GM11168 (cell line): ENCODE measurements around the gene FNDC1.
"Not testable (repeated sequence)": the region's sequence is repeated elsewhere in the genome, so short reads cannot be mapped to it uniquely, and the experiment has no call there.

ENCODE experiments used
- in situ Hi-C: fragments of 300-500 bp; cut with MboI; formaldehyde crosslinking; loops from one replicate; pipeline ENCODE4 v1.12.0; 2022; ENCODE audit warnings: low sequenced_read_pairs; ENCODE audit not compliant: unreplicated experiment

Gene FNDC1

DNA sequence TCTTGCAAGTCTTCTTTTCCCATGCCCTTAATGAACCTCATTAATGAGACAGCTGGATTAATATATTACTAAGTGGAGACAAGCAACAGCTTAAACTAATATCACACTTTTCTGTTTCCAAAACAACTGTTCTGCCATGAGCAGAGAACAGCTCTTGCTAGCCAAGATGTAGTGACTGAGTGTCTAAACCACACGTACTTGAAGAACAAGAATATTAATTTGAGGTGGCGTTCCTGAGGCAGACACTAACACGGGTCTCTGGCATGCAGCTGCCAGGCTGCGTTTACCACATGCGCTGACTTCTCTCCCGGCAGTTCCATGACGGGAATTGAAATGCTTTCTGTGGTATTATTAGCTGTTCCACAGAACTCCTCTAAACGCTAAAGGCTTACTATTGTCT lies 80.6 kb downstream of the FNDC1 start:
- in situ Hi-C loops: no loop called here

DNA sequence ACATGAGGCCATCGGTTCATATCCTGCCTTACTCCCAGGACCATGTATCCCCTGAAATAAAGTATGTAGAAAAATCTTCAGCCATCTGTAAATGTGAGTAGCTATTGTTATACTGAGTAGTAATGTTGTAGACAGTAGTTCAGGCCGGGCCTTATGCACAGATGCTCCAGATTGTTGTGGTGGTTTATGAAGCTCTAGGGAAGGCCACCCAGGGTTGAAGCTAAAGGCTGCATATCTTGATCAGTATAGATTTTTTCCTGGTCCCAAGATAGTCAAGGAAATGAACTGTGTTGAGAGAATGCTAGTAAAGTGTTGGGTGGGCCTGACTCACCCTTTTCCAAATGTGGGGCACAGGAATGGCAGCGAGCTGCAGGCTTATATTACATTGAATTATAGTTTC lies 81.4 kb downstream of the FNDC1 start:
- in situ Hi-C loops: no loop called here

DNA sequence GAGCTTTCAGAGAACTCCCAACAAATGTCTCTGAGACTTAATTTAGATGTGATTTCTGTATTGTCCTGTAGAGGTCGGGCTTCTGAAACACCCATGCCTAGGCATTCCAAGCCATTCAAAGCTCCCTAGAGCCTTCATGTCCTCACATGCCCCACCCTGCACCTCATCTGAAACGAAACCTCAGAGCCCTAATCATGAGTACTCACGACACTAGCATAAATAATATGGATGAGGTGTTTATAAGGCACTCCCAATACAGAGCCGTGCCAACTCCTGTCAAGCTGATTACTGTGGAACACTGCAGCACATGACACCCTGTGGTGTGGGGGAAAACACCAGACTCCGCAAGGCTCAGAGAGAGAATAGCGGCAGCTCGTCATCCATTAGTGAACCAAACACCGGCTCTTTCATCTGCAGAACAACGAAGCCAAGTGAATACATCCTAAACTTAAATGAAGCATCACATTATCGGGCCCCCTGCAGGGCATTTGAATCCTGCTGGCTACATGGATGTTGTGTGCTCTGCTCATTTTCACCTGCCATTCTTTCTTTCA lies 83.8 kb downstream of the FNDC1 start:
- in situ Hi-C loops: no loop called here

DNA sequence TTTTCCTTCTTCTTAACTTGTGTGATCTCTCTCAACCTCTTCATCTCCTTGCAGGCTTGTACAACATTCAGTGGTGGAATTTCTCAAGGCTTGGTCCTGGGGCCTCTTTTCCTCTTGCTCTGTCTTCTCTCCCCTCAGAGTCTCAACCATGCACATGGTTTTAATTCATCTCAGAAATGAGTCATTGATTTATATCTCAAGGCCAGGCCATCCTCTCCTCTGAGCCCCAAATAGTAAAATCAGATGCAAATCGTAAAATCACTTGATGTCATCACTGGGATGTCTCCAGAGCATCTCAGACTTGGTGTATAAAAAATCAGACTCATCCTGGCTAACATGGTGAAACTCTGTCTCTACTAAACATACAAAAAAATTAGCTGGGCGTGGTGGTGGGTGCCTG lies 85.0 kb downstream of the FNDC1 start:
- in situ Hi-C loops: no loop called here

DNA sequence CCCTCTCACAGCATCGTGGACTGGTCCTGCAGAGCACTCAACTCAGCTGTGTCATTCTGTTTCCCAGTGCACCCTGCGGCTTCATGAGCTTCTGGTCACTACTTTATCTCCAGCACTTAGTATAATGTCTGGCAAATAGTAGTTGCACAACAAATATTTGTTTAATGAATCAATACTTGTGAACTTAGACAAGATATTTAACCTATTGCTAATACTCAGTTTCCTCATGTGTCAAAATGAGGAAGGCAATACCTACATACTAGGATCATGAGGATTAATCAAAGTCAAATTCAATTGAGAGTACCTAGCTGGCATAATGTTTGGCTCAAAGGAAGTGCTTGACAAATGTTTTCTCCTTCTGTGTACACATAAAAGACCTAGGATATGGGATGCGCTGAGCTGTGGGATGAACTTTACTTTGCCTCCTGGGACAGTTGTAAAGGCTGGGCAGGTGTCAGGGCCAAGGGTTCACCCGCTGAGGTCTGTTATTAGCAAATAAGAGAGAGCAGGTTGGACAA lies 86.3 kb downstream of the FNDC1 start:
- in situ Hi-C loops: no loop called here

DNA sequence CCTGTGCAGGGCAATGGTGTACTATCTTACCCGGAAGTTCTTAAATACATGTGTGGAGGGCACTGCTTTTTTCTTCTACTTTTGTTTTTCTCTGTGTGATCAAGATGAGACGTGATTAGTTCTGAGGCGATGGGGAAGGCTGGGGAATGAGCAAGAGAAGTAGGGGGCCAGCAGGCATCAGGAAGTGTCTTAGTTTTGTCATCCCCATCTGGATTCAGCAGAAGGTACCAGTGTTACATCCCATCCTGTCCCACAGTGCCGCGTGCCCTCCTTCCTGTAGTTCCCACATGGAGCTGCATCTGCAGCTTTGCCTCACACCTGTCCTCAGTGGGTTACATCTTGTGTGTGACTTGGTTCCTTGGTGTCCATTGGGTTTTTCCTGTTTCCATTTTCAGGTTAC lies 86.9 kb downstream of the FNDC1 start:
- in situ Hi-C loops: no loop called here

DNA sequence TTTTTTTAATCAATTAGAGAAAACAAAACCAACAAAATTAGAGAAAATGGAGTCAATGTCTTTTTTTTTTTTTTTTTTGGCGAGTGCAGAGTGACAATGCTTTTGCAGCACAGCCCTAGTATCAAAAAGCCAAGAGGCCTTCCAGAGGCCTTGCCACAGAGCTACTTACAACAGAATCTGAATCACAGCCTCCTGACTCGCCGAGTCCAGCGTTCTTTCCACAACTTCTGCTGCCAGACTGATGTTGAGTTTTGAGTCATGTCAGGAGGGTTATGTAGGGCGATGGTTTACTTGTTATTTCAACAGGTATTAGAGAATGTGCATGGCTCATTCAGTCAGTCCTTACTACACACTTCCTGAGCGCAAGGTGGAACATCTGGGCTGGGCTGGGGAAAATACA lies 88.6 kb downstream of the FNDC1 start:
- in situ Hi-C loops: no loop called here

DNA sequence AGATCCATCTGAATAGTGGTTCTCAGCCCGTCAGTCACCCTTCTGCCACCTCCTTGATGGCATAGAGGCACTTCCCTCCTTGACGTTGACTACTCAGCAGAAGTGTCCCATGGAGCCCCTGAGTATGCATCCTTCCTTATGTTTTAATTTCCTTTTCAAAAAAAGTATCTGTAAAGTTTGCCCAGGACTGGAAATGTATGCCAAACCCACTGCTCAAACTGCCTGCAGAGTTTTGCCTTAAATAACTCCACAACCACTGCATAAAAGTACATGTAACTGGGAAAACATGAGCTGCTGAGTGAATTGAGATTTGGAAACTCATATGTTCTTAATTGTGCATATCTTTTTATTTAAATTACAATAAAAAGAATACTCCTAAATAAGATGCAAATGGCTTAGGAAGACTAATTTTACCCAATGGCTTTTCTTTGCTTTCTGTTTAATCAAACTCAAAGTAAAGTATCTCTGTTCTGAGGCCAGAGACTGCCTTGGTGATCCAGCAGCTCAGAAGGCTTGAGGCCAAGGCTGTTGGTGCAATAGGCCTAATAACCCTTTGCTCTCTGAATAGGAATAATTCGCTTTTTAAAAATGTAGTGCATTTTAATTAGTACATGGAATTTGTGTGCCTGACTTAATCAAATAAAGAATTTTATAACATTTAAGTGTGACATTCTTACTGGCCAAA lies 90.4 kb downstream of the FNDC1 start:
- in situ Hi-C loops: no loop called here

DNA sequence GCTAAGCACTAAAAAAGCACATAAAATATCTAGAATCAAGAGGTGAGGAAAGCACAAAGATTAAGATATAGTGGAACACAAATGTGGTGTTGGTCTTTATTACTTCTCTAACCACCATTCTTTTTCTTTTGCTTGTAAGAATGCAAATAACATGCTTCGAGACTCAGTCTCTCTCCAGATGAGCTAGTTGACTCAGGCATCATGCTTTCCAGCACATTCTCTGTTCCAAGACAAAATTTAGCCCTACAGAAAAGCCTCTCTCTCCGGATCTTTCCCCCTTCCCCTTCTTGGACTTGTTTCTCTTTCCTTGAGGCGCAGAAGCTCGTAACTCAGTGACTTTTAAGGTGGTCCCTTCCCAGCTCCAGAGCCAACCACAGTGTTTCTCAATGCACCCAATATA lies 91.0 kb downstream of the FNDC1 start:
- in situ Hi-C loops: no loop called here

DNA sequence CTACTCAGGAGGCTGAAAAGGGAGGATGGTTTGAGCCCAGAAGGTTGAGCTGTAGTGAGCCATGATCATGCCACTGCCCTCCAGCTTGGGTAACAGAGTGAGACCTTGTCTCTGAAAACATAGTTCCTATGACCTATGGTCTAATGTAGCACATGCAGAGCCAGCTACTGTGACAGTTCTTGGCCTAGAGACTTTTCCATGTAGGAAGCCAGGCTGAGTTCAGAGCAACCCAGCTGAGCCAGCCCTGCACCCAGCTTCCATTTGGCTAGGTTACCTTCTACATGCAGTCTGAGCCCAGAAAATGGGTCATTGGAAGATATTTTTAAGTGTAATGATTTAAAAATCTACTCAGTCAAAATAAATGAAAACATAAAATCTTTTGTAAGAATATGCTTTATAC lies 92.8 kb downstream of the FNDC1 start:
- in situ Hi-C loops: no loop called here

DNA sequence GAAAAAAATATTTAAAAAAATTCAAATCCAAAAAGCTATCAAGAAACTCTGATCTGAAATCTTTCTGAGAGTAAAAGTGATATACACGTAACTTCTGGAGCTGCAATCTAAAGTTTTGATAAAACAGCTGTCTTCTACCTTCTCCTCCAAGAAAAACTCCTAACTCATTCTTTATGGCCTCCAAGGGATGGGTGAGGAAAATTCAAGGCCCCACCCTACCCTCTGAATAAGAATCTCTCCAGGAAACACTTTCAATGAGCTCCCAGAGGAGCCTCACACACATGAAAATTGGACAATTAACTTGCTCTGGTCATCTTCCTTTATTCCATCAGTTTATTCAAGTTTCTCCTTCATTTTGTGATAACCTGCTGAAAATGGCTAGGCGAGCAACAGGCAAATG lies 93.4 kb downstream of the FNDC1 start:
- in situ Hi-C loops: no loop called here

DNA sequence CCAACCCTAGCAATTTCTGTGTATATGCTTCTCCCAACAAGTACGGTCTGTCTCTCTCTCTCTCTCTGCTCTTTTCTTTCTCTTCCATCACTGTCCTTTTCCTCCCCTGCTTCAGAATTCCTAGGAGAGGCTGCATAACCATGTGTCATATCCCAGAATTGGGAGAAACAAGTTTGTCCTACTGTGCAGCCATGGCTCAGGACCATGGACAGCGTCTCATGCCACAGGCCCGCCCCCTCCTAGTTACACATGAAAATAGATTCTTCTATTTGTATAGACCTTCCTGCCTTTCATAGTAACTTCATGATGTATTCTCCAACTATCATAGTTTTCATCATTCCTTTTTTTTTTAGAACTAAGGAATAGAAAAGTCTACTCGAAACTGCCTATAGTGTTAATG lies 98.0 kb downstream of the FNDC1 start:
- in situ Hi-C loops: no loop called here

DNA sequence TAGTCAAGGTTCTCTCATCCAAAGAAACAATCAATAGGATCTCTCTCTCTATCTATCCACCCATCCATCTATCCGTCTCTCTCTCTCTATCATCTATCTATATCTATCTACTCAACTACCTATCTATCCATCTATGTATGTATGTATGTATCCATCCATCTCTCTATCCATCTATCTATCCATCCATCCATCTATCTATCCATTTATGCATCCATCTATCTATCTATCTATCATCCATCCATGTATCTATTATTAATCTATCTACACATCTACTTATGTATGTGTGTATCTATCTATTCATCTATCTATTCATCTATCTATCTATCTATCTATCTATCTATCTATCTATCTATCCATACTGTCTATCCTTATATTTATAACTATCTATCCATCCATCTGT lies 99.3 kb downstream of the FNDC1 start:
- in situ Hi-C loops: no loop called here

DNA sequence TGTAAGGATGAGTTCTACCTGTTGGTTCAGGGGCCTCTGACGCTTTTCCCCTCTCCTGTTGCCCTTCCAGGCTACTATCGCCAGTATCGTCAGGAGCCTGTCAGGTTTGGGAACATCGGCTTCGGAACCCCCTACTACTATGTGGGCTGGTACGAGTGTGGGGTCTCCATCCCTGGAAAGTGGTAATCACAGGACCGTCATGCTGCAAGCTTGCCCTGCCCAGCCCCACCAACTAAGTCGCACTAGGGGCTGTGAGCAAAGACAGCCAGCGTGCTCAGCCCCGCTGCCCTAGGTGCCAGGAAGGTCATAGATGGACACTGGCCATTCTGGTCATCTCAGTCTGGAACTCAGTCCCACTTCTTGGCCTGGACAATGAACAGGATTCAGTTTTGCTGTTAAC lies 102.1 kb downstream of the FNDC1 start:
- in situ Hi-C loops: no loop called here

DNA sequence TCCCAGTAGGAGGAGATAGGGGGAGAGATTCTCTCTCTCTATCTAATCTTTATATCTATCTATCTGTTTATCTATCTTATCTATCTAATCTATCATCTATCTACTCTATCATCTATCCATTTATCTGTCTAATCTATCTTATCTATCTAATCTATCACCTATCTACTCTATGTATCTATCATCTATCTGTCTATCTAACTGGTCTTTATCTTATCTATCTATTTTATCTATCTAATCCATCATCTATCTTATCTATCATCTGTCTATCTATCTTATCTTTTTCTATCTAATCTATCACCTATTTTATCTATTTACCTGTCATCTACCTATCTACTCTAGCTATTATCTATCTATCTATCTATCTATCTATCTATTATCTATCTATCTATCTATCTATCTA lies 109.4 kb downstream of the FNDC1 start:
- in situ Hi-C loops: no loop called here

DNA sequence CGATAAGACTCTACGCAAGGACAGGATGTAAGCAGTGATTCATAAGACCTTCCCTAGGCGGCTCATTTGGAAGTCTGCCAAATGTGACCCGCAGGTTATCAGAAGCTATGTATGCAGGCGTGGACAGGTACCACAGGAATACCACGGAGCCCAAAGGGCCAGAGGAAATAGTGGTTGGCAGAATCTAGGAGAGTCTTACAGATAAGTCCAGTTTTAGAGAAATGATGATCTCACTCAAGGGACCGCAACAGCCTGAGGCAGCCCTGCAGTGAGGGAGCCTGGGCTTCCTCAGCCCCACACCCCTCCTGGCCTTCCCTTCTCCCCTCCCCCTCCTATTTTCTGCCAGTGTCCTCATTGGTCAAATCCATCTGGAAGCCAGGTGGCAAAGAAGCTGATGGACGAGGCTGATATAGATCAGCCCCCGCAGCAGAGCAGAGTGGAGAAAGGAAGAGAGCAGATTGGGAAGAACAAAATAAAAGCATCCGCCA lies 110.6 kb downstream of the FNDC1 start:
- in situ Hi-C loops: no loop called here

DNA sequence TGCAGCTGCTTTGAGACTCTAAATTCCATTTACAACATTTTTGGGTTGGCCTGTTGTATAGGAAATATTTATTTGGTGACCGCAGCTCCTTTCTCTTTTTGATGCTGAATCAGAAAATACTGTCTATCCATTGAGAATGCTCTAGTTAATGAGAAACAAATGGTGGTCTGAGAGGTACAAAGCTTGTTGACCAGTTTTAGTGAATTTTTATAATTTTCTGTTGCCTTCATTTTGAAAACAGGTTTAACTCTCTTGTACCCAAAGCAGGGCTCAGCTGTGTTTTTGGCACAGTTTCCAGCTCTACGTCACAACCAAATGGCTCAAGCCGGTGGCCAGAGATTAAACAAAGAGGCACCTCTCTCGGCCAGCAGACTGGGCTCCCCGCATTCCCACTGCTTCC lies 113.2 kb downstream of the FNDC1 start:
- in situ Hi-C loops: no loop called here

DNA sequence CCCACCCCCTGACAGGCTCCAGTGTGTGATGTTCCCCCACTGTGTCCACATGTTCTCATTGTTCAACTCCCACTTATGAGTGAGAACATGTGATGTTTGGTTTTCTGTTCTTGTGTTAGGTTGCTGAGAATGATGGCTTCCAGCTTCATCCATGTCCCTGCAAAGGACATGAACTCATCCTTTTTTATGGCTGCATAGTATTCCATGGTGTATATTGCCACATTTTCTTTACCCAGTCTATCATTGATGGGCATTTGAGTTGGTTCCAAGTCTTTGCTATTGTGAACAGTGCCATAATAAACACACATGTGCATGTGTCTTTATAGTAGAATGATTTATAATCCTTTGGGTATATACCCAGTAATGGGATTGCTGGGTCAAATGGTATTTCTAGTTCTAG lies 115.5 kb downstream of the FNDC1 start:
- in situ Hi-C loops: not testable (repeated sequence)

DNA sequence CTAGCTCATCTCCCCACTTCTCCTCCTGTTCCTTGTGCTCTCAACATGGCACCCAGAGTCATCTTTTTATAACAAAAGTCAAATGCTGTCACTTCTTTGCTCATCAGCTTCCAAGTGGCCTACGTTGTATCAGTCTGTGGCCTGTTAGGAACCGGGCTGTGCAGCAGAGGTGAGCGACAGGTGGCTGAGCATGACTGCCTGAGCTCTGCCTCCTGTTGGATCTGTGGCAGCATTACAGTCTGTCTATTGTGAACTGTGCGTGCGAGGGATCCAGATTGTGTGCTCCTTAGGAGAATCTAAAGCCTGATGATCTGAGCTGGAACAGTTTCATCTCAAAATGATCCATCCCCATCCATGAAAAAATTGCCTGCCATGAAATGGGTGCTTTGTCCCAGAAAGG lies 129.6 kb downstream of the FNDC1 start:
- in situ Hi-C loops: no loop called here

DNA sequence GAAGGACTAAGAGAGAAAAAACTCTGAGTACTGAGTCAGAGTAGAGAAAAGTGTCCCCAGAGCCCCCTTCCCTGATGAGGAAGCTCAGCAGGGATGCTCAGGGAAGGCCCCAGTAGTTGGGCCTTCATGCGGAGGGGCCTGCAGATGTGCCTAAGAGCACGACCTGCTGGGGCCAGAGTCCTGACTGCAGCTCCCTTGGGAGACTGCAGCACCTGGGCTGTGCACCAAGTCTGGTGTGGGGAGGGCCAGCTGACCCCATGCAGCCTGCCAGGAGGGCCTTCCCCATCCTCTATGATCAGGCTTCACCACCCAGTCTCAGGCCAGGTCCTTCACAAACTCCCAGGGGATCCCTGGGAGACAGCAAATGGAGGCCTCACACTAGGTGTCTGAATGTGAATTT lies 130.4 kb downstream of the FNDC1 start:
- in situ Hi-C loops: no loop called here

DNA sequence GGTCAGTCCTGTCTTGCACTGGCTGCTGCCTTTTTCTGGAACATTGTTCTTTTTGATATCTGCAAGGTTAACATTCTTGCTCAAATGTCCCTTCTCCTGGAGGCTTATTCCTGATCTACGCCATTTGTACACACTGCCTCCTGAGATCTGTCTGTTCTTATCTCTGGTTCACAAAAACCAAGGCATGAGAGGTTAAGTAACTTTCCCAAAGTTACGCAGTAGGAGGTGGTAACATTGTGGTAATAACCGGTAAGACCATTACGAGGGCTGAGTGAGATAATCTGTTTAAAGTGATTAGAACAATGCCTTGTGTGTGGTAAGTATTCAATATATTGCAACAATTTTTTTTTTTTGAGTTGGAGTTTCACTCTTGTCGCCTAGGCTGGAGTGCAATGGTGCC lies 132.1 kb downstream of the FNDC1 start:
- in situ Hi-C loops: no loop called here
